GM19023 (cell line): Measurements from ENCODE around the gene CDC42BPG.

ENCODE experiments used
- ATAC-seq: cut with Tn5 transposase; IDR thresholded peaks from one replicate; pipeline ENCODE4 v1.9.1; 2021; ENCODE audit warnings: mild to moderate bottlenecking, moderate library complexity; ENCODE audit not compliant: unreplicated experiment

Gene CDC42BPG

DNA sequence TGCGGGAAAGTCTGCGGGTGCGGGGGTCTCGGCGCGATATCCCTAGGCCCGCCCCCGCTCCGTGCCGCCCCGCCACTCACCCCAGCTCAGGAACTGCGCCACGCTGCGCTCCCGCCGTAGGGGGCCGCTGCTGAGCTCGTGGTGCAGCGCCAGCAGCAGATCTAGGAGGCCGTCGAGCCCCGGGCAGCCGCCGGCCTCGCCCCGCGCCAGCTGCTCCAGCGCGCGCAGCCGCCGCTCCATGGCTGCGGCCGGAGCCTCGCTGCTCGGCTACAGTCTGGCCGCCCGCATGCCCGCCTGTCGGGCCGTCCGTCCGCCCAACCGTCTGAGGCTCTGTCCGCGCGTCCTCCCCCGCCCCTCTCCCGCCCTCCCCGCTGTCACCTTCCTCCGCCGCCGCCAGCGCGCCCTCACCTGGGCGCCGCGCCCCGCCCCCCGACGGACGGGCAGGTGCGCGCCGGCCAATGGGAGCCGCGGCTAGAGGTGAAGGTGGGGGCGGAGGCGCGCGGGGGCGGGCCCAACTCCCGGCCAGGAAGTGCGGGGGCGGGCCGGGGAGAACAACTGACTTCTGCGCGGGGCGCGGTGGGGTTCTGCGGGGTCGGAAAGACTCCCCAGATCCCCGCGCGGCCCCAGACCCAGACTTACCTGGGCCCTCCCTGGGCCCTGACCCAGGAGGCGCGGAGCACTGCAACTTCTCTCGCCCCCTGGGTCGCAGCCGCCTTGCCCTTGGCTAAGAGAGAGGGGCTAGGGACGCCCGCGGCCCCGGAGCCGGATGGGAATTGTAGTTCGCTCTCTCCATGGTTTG is at the start of gene CDC42BPG:
Gene CDC42BPG, minus strand, starts transcription at position 324 of the 799 bp plus-strand sequence. Its CDS starts 84 bp downstream, at position 240.
- ATAC-seq = no peak

GRCh38 chr11:64893194-64894069 is 49.0 kb upstream of the CDC42BPG start:
- ATAC-seq = no peak

DNA sequence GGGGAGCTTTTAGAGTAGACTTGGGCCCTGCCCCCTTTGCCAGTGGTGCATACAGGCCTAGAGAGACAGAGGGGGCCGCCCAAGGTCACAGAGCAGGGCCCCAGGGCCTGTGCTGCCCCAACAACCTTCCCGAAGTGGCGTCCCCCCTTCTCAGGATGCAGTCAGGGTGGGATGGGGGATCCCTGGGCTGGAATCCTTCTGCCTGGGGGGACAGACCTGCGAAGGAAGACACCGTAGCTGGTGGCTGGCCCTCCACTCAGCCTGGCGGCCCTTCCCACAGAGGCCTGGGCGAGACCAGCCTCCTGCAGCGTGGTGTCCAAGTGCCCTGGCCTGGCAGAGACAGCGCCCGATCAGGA is 48.4 kb upstream of the CDC42BPG start:
- no peak for ATAC-seq

DNA sequence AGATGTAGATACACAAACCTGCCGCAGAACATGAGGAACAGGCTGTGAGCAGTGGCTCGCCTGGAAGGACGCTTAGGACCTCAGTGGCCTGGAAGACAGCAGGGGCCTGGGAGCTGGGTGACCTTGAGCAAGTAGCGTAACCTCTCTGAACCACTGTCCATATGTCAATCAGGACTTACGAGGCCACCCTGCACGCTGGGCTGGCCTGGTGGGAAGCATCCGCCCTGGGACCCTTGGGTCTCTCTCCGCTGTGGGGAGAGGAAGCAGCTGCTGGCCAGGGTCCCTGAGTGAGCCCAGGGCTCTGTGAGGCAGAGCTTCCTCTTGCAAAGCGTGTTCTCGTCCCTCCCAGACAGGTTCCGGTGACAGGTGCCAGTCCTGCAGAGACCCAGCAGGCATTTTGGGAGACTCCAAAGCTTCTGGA is 48.0 kb upstream of the CDC42BPG start:
- no peak for ATAC-seq

DNA sequence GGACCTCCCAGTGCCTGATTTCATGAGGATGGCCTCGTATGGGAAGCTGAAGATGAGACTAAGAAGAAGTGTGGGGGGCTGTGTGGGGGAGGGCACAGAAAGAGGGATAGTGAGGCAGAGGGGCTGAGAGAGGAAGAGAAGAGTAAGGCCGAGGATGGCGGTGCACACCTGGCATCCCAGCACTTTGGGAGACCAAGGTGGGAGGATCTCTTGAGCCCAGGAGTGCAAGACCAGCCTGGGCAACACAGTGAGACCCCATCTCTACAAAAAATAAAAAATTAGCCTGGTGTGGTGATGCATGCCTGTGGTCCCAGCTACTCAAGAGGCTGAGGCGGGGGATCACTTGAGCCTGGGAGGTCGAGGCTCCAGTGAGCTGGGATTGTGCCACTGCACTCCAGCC is 47.4 kb upstream of the CDC42BPG start:
- ATAC-seq = no peak

- no peak for ATAC-seq
Measured at GRCh38 chr11:64891215-64891848, 46.9 kb upstream of the CDC42BPG start.

DNA sequence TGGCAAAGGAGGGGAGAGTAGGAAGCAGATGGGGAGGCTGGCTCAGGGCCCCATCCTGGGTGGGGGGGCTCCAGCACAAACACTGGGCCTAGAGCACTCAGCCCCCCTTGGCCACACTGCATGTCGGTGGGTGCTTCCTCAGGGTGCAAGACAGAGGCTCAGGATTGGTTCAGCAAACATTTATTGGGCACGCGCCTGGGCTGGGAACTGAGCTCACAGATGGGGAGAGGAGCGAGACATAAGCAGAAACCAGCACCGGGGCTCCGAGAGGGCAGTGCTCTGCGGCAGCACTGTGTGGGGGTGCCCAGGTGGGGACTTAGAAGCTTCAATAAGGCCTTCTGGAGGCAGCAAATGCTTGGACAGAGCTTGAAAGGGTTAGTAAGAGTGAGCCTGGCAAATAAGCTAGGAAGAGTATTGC is 46.1 kb upstream of the CDC42BPG start:
- no peak for ATAC-seq

DNA sequence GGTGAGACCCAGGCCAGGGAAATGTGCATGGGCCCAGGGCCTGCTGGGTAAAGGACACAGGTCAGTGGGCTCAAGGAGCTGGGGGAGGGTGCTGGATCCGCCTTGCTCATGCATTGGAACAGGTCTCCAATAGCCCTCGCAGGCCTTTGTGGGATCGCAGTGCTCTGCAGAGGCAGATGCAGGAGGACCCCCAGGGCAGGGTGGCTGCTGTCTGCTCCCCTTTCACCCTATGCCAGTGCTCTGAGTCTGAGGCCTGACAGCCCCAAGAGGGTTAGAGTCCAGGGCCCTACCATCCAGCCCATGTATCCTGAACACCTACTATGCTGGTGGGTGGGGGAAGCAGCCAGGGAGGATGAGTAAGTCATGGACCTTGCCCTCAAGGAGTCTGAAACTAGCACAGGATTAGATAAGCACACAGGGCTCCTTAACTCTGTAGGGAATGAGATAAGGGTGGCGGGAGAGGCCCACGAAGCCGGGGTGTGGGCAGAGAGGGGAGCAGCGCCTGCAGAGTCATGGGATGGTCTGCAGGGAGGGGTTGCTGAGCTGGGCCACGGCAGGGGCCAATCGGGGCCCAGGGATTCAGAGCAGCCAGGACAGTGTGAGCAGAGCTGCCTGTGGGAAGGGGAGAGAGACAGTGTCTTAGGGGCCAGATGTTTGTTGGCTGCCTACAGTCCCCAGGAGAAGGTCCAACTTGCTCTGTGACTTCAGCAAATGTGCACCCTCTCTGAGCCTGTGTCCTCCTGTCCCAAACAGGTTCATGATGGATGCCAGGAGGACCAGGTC is 44.5 kb upstream of the CDC42BPG start:
- ATAC-seq = no peak

GRCh38 chr11:64888406-64888728 is 43.9 kb upstream of the CDC42BPG start:
- ATAC-seq = no peak

GRCh38 chr11:64887757-64888405 is 43.4 kb upstream of the CDC42BPG start:
- peak; percentile 88 for ATAC-seq

DNA sequence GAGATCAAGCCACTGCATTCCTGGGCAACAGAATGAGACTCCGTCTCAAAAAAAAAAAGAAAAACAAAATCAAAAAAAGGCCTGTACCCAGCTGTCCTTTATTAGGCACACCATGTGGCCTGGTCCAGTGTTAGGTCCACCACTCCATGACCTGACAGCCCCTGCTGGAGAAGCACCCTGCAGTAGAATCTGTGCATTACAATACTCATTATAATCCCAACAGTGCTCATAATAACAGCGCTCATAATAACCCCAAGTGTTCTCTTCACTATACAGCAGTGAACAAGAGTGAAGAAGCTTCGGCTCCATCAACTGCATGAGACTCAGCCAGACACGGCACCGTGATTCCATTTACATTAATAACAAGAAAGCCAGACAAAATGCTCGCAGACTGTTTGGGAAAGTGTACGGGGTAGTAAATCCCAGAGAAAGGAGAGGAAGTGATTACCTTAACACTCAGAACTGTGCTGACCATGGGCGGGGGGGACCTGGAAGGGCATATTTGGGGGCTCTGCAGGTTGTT is 42.8 kb upstream of the CDC42BPG start:
- ATAC-seq = no peak

- no peak for ATAC-seq
Measured at GRCh38 chr11:64885367-64886286, 41.2 kb upstream of the CDC42BPG start.

GRCh38 chr11:64884019-64884418 is 39.6 kb upstream of the CDC42BPG start:
- no peak for ATAC-seq

DNA sequence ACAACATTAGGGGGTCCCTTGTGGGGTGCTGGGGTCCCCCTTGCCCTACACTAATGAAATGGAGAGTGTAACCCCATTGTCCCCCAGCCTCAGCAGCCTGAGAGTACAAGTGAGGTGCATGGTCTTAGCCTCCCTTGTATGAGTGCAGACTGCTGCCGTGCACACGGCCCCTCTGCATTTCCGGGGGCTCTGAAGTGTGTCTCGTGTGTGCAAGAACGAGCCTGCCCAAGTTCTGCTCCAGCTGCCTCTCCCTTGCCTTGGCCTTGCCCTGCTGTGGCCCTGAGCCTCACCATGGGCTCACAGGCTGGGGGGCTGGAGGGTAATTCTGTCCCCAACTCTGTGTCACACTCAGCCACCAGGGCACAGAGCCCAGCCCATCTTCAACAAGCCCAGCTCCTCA is 39.1 kb upstream of the CDC42BPG start:
- no peak for ATAC-seq

- ATAC-seq = no peak
Measured at GRCh38 chr11:64882243-64882642, 37.8 kb upstream of the CDC42BPG start.

DNA sequence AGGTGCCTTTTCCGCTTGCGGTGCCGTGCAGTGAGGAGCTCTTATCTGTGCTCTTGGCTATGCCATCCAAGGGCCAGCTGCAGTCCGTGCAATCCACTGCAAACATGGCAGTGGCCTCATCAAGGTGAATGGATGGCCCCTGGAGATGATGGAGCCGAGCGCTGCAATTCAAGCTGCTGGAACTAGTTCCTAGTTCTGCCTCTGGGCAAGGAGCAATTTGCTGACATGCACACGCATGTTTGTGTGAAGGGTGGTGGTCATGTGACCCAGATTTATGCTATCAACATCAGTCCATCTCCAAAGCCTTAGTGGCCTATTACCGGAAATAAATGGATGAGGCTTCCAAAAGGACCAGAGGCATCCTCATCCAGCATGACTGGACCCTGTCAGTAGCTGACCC is 37.0 kb upstream of the CDC42BPG start:
- no peak for ATAC-seq

DNA sequence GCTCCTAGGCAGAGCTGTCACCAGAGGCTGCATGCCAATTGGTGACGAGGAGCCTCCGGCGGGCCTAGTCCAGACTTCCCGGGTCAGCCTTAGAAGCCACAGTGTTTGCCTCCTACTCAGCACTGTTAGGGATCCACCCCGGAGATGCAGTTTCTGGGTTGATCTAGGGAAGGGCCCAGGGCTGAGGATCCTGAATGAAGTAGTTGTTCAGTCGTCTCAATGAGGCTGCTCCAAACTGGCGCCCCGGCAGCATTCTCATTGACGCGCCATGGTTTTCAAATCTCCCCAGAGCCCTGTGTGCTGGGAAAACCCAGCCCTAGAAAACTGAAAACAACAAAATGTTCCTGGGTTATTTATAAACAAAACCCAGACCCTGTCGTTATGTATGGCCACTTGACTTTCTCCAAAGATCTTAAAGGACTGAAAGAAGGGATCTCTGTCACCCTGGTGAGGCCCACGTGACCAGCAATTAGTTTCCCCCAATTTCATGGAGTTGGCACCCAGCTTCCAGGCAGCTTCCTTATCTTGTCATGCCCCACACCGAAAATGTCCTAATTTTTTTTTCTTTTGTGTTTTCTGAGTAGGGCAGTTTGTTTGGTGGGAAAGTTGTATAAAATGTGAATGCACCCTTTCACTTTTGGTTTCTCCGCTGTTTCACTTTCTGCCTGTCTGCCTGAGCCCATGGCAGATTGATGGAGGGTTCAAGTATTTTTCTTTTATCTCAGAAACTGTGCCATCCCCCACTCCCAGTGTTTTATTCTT is 36.0 kb upstream of the CDC42BPG start:
- no peak for ATAC-seq

DNA sequence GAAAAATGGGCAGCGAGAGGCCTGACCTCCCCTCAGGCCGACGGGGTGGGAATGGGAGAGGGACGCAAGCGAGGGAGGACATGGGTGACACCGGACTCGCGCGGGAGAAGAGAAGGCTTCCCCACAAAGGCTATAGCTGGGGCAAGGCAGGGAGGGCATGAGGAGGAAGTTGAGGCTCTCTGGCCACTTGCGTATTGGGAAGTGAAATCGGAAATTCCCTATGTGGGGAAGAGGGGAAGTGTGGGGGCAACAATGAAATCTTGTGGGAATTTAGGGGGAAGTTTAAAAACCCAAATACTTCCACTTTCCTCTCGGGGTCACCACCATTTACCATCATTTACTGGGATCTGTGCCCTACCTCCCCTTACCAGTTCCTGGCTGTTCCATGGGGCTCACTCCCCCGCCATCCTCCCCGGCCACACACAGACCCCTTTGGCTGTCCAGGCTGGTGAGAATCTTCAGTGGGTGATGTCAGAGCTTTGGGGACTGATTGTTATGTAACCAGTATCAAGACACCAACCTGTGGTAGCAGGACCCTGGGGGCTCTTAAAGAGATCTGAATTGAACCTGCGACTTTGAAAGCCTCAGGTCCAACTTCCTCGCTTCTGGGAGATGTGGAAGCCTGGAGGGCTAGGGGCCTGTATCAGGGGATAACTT is 34.9 kb upstream of the CDC42BPG start:
- ATAC-seq = no peak
